H1 (cell line): ENCODE data around the gene ATOH8. TPM values are rescaled to one million over a fixed set of nuclear protein-coding genes. Genes with fewer than 3 reads are reported as not detected.

Experiments
- CHD1 ChIP-seq: IDR thresholded peaks from 2 replicates; pipeline ENCODE4 v1.6.1; 2012; ENCODE audit warnings: low read depth, low read length, improper control_type of control experiment
- EZH2 ChIP-seq: fragments of 200-600 bp; sonication (generic); IDR thresholded peaks from 2 replicates; pipeline ENCODE4 v1.7.1; 2012; ENCODE audit warnings: low read depth, mild to moderate bottlenecking, moderate library complexity, low read length, inconsistent platforms; ENCODE audit not compliant: severe bottlenecking
- PHF8 ChIP-seq: fragments of 200-600 bp; sonication (generic); conservative IDR thresholded peaks from 2 replicates; pipeline ENCODE4 v1.7.1; 2012; ENCODE audit warnings: low read depth, mild to moderate bottlenecking, inconsistent platforms, low read length, moderate library complexity
- POU5F1 ChIP-seq: IDR thresholded peaks from 2 replicates; pipeline ENCODE4 v1.6.1; 2011; ENCODE audit warnings: low read depth, mild to moderate bottlenecking, low read length, moderate library complexity
- YY1 ChIP-seq: IDR thresholded peaks from 2 replicates; pipeline ENCODE4 v1.6.1; 2011; ENCODE audit warnings: low read depth, mild to moderate bottlenecking, low read length
- polyA plus RNA-seq, 7 experiments: library from polyadenylated mRNA; depleted of rRNA in 3 of 7; stranded (reverse) in 5 of 7; unstranded in 2 of 7; fragments of >200 nt in 5 of 7; fragments of 200-250 nt in 2 of 7; gene quantifications; 1 replicate in 5 of 7; 2 replicates in 1 of 7; 4 replicates in 1 of 7; pipeline versions ENCODE4 v1.2.1 to v1.2.3, GENCODE V29; 2011 to 2013; ENCODE audit warnings: missing spikeins in 2 of 7, mixed read lengths in 2 of 7
- total RNA-seq: library from RNA; stranded (reverse); fragmentation: NEBNext Ultra II Directional; extraction: Animal tissue kit (Norgen Biotek cat#: 25700); gene quantifications from 2 replicates; pipeline ENCODE4 v1.2.1, GENCODE V29; 2021
- TF ChIP-seq, protein P1 (sequence below): fragments of 300-600 bp; sonication (generic); IDR thresholded peaks from 2 replicates; pipeline ENCODE4 v1.7.1; 2012; ENCODE audit warnings: low read length, moderate library complexity, mild to moderate bottlenecking, inconsistent platforms; ENCODE audit not compliant: insufficient replicate concordance
- TF ChIP-seq, protein P2 (sequence below): IDR thresholded peaks from 2 replicates; pipeline ENCODE4 v1.6.1; 2011; ENCODE audit warnings: low read length, improper control_type of control experiment

The ATOH8 gene
- total and polyA plus RNA-seq, 2 of the 8 experiments (the other 6 are each of a cell fraction or from before 2014, with no cell fraction given), result 0.50 to 0.53 TPM

DNA sequence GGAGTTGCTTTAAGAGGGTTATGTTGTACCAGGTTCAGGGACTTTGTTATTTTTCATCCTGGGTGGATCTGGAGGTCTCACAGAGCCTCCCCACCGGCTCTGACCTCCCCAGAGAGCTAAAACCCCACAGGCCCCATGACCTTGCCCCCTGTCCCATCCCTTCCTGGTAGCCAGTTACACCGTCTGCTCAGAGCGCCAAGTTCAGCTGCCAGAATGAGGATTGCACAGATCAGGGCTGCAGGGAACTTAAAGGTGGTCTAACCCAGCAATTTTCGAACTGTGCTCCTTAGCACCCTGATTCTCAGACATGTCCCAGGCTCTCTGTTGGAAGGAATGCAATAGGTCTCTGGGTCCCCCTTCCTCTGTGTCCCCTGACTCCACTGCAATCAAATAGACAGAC lies 32.1 kb downstream of the ATOH8 start (continued):
- TF ChIP-seq, protein P1, sequence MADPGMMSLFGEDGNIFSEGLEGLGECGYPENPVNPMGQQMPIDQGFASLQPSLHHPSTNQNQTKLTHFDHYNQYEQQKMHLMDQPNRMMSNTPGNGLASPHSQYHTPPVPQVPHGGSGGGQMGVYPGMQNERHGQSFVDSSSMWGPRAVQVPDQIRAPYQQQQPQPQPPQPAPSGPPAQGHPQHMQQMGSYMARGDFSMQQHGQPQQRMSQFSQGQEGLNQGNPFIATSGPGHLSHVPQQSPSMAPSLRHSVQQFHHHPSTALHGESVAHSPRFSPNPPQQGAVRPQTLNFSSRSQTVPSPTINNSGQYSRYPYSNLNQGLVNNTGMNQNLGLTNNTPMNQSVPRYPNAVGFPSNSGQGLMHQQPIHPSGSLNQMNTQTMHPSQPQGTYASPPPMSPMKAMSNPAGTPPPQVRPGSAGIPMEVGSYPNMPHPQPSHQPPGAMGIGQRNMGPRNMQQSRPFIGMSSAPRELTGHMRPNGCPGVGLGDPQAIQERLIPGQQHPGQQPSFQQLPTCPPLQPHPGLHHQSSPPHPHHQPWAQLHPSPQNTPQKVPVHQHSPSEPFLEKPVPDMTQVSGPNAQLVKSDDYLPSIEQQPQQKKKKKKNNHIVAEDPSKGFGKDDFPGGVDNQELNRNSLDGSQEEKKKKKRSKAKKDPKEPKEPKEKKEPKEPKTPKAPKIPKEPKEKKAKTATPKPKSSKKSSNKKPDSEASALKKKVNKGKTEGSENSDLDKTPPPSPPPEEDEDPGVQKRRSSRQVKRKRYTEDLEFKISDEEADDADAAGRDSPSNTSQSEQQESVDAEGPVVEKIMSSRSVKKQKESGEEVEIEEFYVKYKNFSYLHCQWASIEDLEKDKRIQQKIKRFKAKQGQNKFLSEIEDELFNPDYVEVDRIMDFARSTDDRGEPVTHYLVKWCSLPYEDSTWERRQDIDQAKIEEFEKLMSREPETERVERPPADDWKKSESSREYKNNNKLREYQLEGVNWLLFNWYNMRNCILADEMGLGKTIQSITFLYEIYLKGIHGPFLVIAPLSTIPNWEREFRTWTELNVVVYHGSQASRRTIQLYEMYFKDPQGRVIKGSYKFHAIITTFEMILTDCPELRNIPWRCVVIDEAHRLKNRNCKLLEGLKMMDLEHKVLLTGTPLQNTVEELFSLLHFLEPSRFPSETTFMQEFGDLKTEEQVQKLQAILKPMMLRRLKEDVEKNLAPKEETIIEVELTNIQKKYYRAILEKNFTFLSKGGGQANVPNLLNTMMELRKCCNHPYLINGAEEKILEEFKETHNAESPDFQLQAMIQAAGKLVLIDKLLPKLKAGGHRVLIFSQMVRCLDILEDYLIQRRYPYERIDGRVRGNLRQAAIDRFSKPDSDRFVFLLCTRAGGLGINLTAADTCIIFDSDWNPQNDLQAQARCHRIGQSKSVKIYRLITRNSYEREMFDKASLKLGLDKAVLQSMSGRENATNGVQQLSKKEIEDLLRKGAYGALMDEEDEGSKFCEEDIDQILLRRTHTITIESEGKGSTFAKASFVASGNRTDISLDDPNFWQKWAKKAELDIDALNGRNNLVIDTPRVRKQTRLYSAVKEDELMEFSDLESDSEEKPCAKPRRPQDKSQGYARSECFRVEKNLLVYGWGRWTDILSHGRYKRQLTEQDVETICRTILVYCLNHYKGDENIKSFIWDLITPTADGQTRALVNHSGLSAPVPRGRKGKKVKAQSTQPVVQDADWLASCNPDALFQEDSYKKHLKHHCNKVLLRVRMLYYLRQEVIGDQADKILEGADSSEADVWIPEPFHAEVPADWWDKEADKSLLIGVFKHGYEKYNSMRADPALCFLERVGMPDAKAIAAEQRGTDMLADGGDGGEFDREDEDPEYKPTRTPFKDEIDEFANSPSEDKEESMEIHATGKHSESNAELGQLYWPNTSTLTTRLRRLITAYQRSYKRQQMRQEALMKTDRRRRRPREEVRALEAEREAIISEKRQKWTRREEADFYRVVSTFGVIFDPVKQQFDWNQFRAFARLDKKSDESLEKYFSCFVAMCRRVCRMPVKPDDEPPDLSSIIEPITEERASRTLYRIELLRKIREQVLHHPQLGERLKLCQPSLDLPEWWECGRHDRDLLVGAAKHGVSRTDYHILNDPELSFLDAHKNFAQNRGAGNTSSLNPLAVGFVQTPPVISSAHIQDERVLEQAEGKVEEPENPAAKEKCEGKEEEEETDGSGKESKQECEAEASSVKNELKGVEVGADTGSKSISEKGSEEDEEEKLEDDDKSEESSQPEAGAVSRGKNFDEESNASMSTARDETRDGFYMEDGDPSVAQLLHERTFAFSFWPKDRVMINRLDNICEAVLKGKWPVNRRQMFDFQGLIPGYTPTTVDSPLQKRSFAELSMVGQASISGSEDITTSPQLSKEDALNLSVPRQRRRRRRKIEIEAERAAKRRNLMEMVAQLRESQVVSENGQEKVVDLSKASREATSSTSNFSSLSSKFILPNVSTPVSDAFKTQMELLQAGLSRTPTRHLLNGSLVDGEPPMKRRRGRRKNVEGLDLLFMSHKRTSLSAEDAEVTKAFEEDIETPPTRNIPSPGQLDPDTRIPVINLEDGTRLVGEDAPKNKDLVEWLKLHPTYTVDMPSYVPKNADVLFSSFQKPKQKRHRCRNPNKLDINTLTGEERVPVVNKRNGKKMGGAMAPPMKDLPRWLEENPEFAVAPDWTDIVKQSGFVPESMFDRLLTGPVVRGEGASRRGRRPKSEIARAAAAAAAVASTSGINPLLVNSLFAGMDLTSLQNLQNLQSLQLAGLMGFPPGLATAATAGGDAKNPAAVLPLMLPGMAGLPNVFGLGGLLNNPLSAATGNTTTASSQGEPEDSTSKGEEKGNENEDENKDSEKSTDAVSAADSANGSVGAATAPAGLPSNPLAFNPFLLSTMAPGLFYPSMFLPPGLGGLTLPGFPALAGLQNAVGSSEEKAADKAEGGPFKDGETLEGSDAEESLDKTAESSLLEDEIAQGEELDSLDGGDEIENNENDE, result no peak
- no peak for TF ChIP-seq POU5F1
- TF ChIP-seq, protein P2, sequence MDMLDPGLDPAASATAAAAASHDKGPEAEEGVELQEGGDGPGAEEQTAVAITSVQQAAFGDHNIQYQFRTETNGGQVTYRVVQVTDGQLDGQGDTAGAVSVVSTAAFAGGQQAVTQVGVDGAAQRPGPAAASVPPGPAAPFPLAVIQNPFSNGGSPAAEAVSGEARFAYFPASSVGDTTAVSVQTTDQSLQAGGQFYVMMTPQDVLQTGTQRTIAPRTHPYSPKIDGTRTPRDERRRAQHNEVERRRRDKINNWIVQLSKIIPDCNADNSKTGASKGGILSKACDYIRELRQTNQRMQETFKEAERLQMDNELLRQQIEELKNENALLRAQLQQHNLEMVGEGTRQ, result no peak
- no peak for TF ChIP-seq PHF8
- TF ChIP-seq CHD1, result no peak
- no peak for TF ChIP-seq EZH2
- no peak for TF ChIP-seq YY1
